ENCODE results near the gene PTGDR2.

Gene PTGDR2

GRCh38 chr11:60855726-60856633, at the start of gene PTGDR2:
Gene PTGDR2 (minus strand): TSS chr11:60855950. CDS start chr11:60853722, 2,228 bp downstream.
- H3K4me3 ChIP-seq (ENCODE audit: control insufficient read depth, low read depth, low read length): no peak within 1 kb of the TSS
- DNase-seq (ENCODE audit: low read depth): no peak
- TF ChIP-seq CTCF (conservative IDR thresholded peaks at IDR 0.05; ENCODE audit: control insufficient read depth, insufficient read depth, low read depth, low read length): no peak

GRCh38 chr11:60905047-60905446, 49.3 kb upstream of the PTGDR2 start:
- DNase-seq (ENCODE audit: low read depth): no peak
- peak overlapping the region; percentile 75 for H3K4me3 ChIP-seq (ENCODE audit: control insufficient read depth, low read depth, low read length)
- no peak for TF ChIP-seq CTCF (conservative IDR thresholded peaks at IDR 0.05; ENCODE audit: control insufficient read depth, insufficient read depth, low read depth, low read length)

- no peak for TF ChIP-seq CTCF (conservative IDR thresholded peaks at IDR 0.05; ENCODE audit: control insufficient read depth, insufficient read depth, low read depth, low read length)
- no peak overlapping the region for H3K4me3 ChIP-seq (ENCODE audit: control insufficient read depth, low read depth, low read length)
- no peak for DNase-seq (ENCODE audit: low read depth)
Measured at GRCh38 chr11:60902625-60903024, 46.9 kb upstream of the PTGDR2 start.

GRCh38 chr11:60900673-60901404, 45.1 kb upstream of the PTGDR2 start:
- H3K4me3 ChIP-seq (ENCODE audit: control insufficient read depth, low read depth, low read length): no peak overlapping the region
- TF ChIP-seq CTCF (conservative IDR thresholded peaks at IDR 0.05; ENCODE audit: control insufficient read depth, insufficient read depth, low read depth, low read length): no peak
- no peak for DNase-seq (ENCODE audit: low read depth)

- TF ChIP-seq CTCF (conservative IDR thresholded peaks at IDR 0.05; ENCODE audit: control insufficient read depth, insufficient read depth, low read depth, low read length): no peak
- DNase-seq (ENCODE audit: low read depth): no peak
- H3K4me3 ChIP-seq (ENCODE audit: control insufficient read depth, low read depth, low read length): no peak overlapping the region
Measured at GRCh38 chr11:60899977-60900376, 44.2 kb upstream of the PTGDR2 start.

GRCh38 chr11:60899046-60899936, 43.5 kb upstream of the PTGDR2 start:
- H3K4me3 ChIP-seq (ENCODE audit: control insufficient read depth, low read depth, low read length): no peak overlapping the region
- DNase-seq (ENCODE audit: low read depth): peak; percentile 68
- peak; percentile 99 for TF ChIP-seq CTCF (conservative IDR thresholded peaks at IDR 0.05; ENCODE audit: control insufficient read depth, insufficient read depth, low read depth, low read length)
